A549 (cell line): ENCODE data around the gene GARNL3.

Source experiments
- CEBPB ChIP-seq, 2 experiments: fragments of >200 bp in 1 of 2; sonication (Bioruptor Twin) in 1 of 2; formaldehyde crosslinking in 1 of 2; IDR thresholded peaks; 2 replicates each; pipeline ENCODE4 v1.6.1; 2012 to 2016
- CTCF ChIP-seq: fragments of >200 bp; sonication (Bioruptor Twin); formaldehyde crosslinking; IDR thresholded peaks from 3 replicates; pipeline ENCODE4 v1.5.1; 2016
- HDAC2 ChIP-seq: fragments of 200-600 bp; sonication (generic); IDR thresholded peaks from 2 replicates; pipeline ENCODE4 v1.6.1; 2016
- NR3C1 ChIP-seq: fragments of >200 bp; sonication (Bioruptor Twin); formaldehyde crosslinking; IDR thresholded peaks from 3 replicates; pipeline ENCODE4 v1.6.1; 2017
- TF ChIP-seq, protein P1 (sequence below): IDR thresholded peaks from 2 replicates; pipeline ENCODE4 v1.6.1; 2012
- TF ChIP-seq, protein P2 (sequence below): fragments of 200-600 bp; sonication (generic); IDR thresholded peaks from 2 replicates; pipeline ENCODE4 v1.6.1; 2016; ENCODE audit warnings: antibody characterized with exemption, mild to moderate bottlenecking, moderate library complexity

GRCh38 chr9:127293328-127293727, 28.8 kb downstream of the GARNL3 start:
- no peak for TF ChIP-seq CTCF
- TF ChIP-seq CEBPB (IDR thresholded peaks at IDR 0.05) = no peak
- no peak for TF ChIP-seq NR3C1
- TF ChIP-seq HDAC2 = no peak
- TF ChIP-seq, protein P1, sequence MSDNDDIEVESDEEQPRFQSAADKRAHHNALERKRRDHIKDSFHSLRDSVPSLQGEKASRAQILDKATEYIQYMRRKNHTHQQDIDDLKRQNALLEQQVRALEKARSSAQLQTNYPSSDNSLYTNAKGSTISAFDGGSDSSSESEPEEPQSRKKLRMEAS = no peak
- TF ChIP-seq, protein P2, sequence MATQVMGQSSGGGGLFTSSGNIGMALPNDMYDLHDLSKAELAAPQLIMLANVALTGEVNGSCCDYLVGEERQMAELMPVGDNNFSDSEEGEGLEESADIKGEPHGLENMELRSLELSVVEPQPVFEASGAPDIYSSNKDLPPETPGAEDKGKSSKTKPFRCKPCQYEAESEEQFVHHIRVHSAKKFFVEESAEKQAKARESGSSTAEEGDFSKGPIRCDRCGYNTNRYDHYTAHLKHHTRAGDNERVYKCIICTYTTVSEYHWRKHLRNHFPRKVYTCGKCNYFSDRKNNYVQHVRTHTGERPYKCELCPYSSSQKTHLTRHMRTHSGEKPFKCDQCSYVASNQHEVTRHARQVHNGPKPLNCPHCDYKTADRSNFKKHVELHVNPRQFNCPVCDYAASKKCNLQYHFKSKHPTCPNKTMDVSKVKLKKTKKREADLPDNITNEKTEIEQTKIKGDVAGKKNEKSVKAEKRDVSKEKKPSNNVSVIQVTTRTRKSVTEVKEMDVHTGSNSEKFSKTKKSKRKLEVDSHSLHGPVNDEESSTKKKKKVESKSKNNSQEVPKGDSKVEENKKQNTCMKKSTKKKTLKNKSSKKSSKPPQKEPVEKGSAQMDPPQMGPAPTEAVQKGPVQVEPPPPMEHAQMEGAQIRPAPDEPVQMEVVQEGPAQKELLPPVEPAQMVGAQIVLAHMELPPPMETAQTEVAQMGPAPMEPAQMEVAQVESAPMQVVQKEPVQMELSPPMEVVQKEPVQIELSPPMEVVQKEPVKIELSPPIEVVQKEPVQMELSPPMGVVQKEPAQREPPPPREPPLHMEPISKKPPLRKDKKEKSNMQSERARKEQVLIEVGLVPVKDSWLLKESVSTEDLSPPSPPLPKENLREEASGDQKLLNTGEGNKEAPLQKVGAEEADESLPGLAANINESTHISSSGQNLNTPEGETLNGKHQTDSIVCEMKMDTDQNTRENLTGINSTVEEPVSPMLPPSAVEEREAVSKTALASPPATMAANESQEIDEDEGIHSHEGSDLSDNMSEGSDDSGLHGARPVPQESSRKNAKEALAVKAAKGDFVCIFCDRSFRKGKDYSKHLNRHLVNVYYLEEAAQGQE = no peak
